Germinal center (tissue), 1 donor: ENCODE data around the gene HPX.

Source experiments
- DNase-seq: peaks from one replicate; pipeline ENCODE4 v3.0.0; 2012; ENCODE audit warnings: mixed read lengths, low spot score

Gene HPX

GRCh38 chr11:6440906-6441358, at the start of gene HPX:
TSS of gene HPX (minus strand) at chr11:6440987. CDS start at chr11:6440963, 24 bp downstream.
- no peak for DNase-seq

- no peak for DNase-seq
Measured at GRCh38 chr11:6489306-6489705, 48.5 kb upstream of the HPX start.

- no peak for DNase-seq
Measured at GRCh38 chr11:6488821-6489220, 48.0 kb upstream of the HPX start.

- no peak for DNase-seq
Measured at GRCh38 chr11:6488342-6488741, 47.6 kb upstream of the HPX start.

GRCh38 chr11:6486938-6487337, 46.2 kb upstream of the HPX start:
- DNase-seq: no peak

GRCh38 chr11:6486256-6486655, 45.5 kb upstream of the HPX start:
- no peak for DNase-seq

GRCh38 chr11:6485661-6486060, 44.9 kb upstream of the HPX start:
- DNase-seq: no peak

GRCh38 chr11:6483015-6483414, 42.2 kb upstream of the HPX start:
- DNase-seq: no peak

- DNase-seq: no peak
Measured at GRCh38 chr11:6482441-6482840, 41.7 kb upstream of the HPX start.

GRCh38 chr11:6481924-6482275, 41.1 kb upstream of the HPX start:
- no peak for DNase-seq

- peak; percentile 98 for DNase-seq
Measured at GRCh38 chr11:6481012-6481923, 40.5 kb upstream of the HPX start, which contains the start of the genes ARFIP2 and TIMM10B. TSS of gene ARFIP2 (minus strand) at chr11:6481331. CDS start at chr11:6480421, 910 bp downstream. TSS of gene TIMM10B (plus strand) at chr11:6481501. CDS start at chr11:6481517, 16 bp downstream.

GRCh38 chr11:6480299-6480914, 39.6 kb upstream of the HPX start:
- DNase-seq: no peak

- DNase-seq: no peak
Measured at GRCh38 chr11:6476571-6476970, 35.8 kb upstream of the HPX start.

GRCh38 chr11:6475936-6476335, 35.1 kb upstream of the HPX start:
- DNase-seq: no peak

GRCh38 chr11:6474806-6475500, 34.2 kb upstream of the HPX start:
- no peak for DNase-seq

GRCh38 chr11:6474413-6474792, 33.6 kb upstream of the HPX start:
- DNase-seq: peak; percentile 18

GRCh38 chr11:6473451-6474412, 32.9 kb upstream of the HPX start, which contains the start of gene TRIM3:
TSS of gene TRIM3 (minus strand) at chr11:6473941. CDS start at chr11:6465695, 8,246 bp downstream.
- DNase-seq: peak; percentile 95

- DNase-seq: no peak
Measured at GRCh38 chr11:6472934-6473333, 32.1 kb upstream of the HPX start.

GRCh38 chr11:6469599-6469998, 28.8 kb upstream of the HPX start:
- no peak for DNase-seq

- peak; percentile 32 for DNase-seq
Measured at GRCh38 chr11:6468712-6469495, 28.1 kb upstream of the HPX start.

- no peak for DNase-seq
Measured at GRCh38 chr11:6459099-6459450, 18.3 kb upstream of the HPX start.
